Peyer's patch (tissue), 4 donors: ENCODE data around the gene SAP25. TPM values are rescaled to one million over a fixed set of nuclear protein-coding genes. Genes with fewer than 3 reads are reported as not detected.
A peak's percentile ranks its signal among the peaks of the same experiment; 100 is the strongest.
"Not testable (repeated sequence)": the region's sequence is repeated elsewhere in the genome, so short reads cannot be mapped to it uniquely, and the experiment has no call there.

Source experiments
- DNase-seq, 3 donors: peaks; one replicate each; pipeline ENCODE4 v3.0.0-alpha.2; 2017 to 2019
- H3K27ac ChIP-seq, 4 donors: fragments of 200-600 bp; sonication (generic); one replicate each; pipeline ENCODE4 v1.5.1; 2016 to 2019
- H3K27me3 ChIP-seq, 2 donors: fragments of 200-600 bp; sonication (generic); one replicate each; pipeline ENCODE4 v1.5.1; 2019
- H3K36me3 ChIP-seq, 3 donors: fragments of 200-600 bp; sonication (generic); one replicate each; pipeline ENCODE4 v1.5.1; 2016 to 2019
- H3K4me1 ChIP-seq, 4 donors: fragments of 200-600 bp; sonication (generic); one replicate each; pipeline ENCODE4 v1.5.1; 2016 to 2019
- H3K4me3 ChIP-seq, 4 donors: fragments of 200-600 bp; sonication (generic); 1 replicate in 3 of 4; 2 replicates in 1 of 4; pipeline ENCODE4 v1.5.1; 2016 to 2019; ENCODE audit warnings: mild to moderate bottlenecking in 1 of 4
- H3K9me3 ChIP-seq, 4 donors: fragments of 200-600 bp; sonication (generic); one replicate each; pipeline ENCODE4 v1.5.1; 2016 to 2019; ENCODE audit warnings: mild to moderate bottlenecking in 1 of 4
- CTCF ChIP-seq, 6 experiments: fragments of 450-650 bp in 4 of 6; fragments of 200-600 bp in 2 of 6; sonication (generic) in 1 of 6; IDR thresholded peaks; one replicate each; pipeline ENCODE4 v1.5.1; 2017 to 2019; ENCODE audit warnings: antibody characterized with exemption in 6 of 6, mild to moderate bottlenecking in 3 of 6, moderate library complexity in 1 of 6
- POLR2A ChIP-seq, 2 donors: fragments of 450-650 bp; IDR thresholded peaks; one replicate each; pipeline ENCODE4 v1.5.1; 2017; ENCODE audit warnings: antibody characterized with exemption in 2 of 2, mild to moderate bottlenecking in 2 of 2, moderate library complexity in 2 of 2
- total RNA-seq, 4 donors: library from RNA; depleted of rRNA; stranded (reverse); fragments of >200 nt; gene quantifications; one replicate each; pipeline ENCODE4 v1.1.0, GENCODE V29; 2016

The SAP25 gene
- total RNA-seq, 4 donors from 2014 or later = 2.5 to 18.2 (median 13.4) TPM

- peak in 2 of 3 donors; percentile 81 to 86 for DNase-seq
- peaks cover 0 to 53% (median 19%) of the 10 kb centered on the region in 4 donors for H3K4me1 ChIP-seq
- H3K27ac ChIP-seq = peak overlapping the region in 2 of 4 donors; percentile 55
- no peaks in the 10 kb centered on the region for H3K9me3 ChIP-seq
- H3K27me3 ChIP-seq = no peaks in the 10 kb centered on the region
- peaks cover 0 to 8% (median 0%) of the 10 kb centered on the region in 3 donors for H3K36me3 ChIP-seq
- H3K4me3 ChIP-seq = no peak overlapping the region
- no peak for TF ChIP-seq CTCF (IDR thresholded peaks at IDR 0.05)
- TF ChIP-seq POLR2A (IDR thresholded peaks at IDR 0.05) = no peak
Measured at GRCh38 chr7:100568176-100568895, 5.4 kb downstream of the SAP25 start.

DNA sequence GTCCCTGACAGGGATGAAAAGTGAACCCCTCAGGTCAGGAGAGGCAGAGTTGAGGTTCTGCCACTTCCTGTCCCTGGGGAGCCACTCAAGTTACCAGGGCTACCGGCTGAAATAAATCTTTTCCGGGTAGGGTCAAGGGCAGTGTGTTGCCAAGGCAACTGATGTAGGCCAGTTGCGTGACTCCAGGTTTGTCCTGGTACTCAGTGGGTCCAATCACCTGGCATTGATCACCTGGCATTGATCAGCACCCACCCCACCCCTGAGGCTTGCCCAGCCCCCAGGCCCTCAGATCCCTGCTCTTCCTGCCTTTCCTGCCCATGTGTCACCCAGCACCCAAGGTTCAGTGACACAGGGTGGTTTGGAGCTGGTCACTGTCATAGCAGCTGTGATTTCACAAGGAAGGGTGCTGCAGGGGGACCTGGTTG, 5.9 kb downstream of the SAP25 start:
- TF ChIP-seq CTCF (IDR thresholded peaks at IDR 0.05) = no peak
- Histone ChIP-seq H3K27me3 (no peaks in the 10 kb centered on the region), H3K9me3 (no peaks in the 10 kb centered on the region), H3K4me3 (no peak overlapping the region), H3K27ac (peak overlapping the region in 3 of 4 donors; percentile 10 to 55 (median 55)), H3K36me3 (peaks cover 0 to 14% (median 0%) of the 10 kb centered on the region in 3 donors), H3K4me1 (peaks cover 0 to 53% (median 19%) of the 10 kb centered on the region in 4 donors)
- DNase-seq = peak in 1 of 3 donors; percentile 41

- TF ChIP-seq CTCF (IDR thresholded peaks at IDR 0.05) = no peak
- no peak for TF ChIP-seq POLR2A (IDR thresholded peaks at IDR 0.05)
- H3K36me3 ChIP-seq = peaks cover 0 to 19% (median 0%) of the 10 kb centered on the region in 3 donors
- H3K4me1 ChIP-seq = peaks cover 0 to 53% (median 19%) of the 10 kb centered on the region in 4 donors
- H3K4me3 ChIP-seq = no peak overlapping the region
- H3K9me3 ChIP-seq = no peaks in the 10 kb centered on the region
- DNase-seq = no peak
- peak overlapping the region in 3 of 4 donors; percentile 10 to 55 (median 55) for H3K27ac ChIP-seq
- H3K27me3 ChIP-seq = no peaks in the 10 kb centered on the region
Measured at GRCh38 chr7:100567031-100567730, 6.5 kb downstream of the SAP25 start.

- no peaks in the 10 kb centered on the region for H3K27me3 ChIP-seq
- peaks cover 0 to 28% (median 0%) of the 10 kb centered on the region in 3 donors for H3K36me3 ChIP-seq
- H3K4me3 ChIP-seq = no peak overlapping the region
- no peak for TF ChIP-seq CTCF (IDR thresholded peaks at IDR 0.05)
- TF ChIP-seq POLR2A (IDR thresholded peaks at IDR 0.05) = no peak
- no peak overlapping the region for H3K27ac ChIP-seq
- no peaks in the 10 kb centered on the region for H3K9me3 ChIP-seq
- H3K4me1 ChIP-seq = peaks cover 0 to 49% (median 19%) of the 10 kb centered on the region in 4 donors
- DNase-seq = no peak
Measured at GRCh38 chr7:100566018-100566531, 7.6 kb downstream of the SAP25 start.

DNA sequence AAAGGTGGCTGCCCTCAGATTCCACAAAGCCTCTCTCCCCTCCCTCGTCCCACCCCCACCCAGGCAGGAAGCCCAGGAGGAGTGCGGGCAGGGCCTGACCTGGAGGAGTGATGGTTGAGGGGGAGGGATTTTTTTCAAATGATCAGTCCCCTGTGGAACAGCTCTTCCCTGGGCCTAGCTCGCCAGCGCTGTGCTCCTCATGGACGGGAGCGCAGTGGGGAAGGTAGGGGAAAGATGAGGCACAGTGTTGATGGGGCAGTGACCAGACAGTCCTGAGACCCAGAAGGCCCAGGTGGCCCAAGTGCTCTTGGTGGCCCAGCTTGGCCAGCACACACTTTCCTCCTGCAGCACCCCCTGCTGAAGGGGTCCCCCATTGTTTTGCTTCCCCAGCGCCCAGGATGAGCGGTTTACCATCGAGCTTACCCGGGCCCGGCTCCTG, 8.5 kb downstream of the SAP25 start:
- Histone ChIP-seq H3K36me3 (peaks cover 0 to 28% (median 0%) of the 10 kb centered on the region in 3 donors), H3K27ac (no peak overlapping the region), H3K9me3 (no peaks in the 10 kb centered on the region), H3K27me3 (no peaks in the 10 kb centered on the region), H3K4me1 (peaks cover 0 to 40% (median 13%) of the 10 kb centered on the region in 4 donors), H3K4me3 (no peak overlapping the region)
- no peak for DNase-seq
- TF ChIP-seq CTCF (IDR thresholded peaks at IDR 0.05) = no peak
- TF ChIP-seq POLR2A (IDR thresholded peaks at IDR 0.05) = no peak

- H3K9me3 ChIP-seq, H3K27me3 ChIP-seq, H3K27ac ChIP-seq, DNase-seq, H3K4me3 ChIP-seq: not testable (repeated sequence)
- peaks cover 0 to 32% (median 9%) of the 10 kb centered on the region in 4 donors for H3K4me1 ChIP-seq
- peaks cover 0 to 28% (median 0%) of the 10 kb centered on the region in 3 donors for H3K36me3 ChIP-seq
Measured at GRCh38 chr7:100564405-100564804, 9.3 kb downstream of the SAP25 start.
